Measurements from ENCODE around the gene GTF2A1. TPM values are rescaled to one million over a fixed set of nuclear protein-coding genes. Genes with fewer than 3 reads are reported as not detected.

The GTF2A1 gene
- total RNA-seq, 1 donor from 2014 or later = 26.1 TPM

DNA sequence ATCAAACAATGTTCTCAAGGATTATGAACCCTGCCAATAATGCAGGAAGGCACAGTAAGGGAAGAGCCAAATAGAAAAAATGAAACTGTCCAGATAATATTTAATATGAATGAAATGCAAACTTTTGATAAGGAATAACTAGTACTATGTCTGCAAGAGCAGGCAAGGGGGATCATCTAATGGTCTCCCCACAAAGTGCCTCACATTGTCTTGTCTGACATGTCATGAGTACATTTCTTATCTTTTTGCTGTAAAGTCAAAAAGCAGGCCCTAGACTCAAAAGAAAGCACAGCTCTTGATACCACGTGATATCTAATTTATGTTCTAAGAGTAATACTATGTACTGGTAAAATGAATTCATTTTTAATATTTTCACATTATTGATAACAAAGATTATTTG is 43.9 kb upstream of the GTF2A1 start:
- Histone ChIP-seq H3K9me3 (no peaks in the 10 kb centered on the region), H3K36me3 (no peaks in the 10 kb centered on the region), H3K27me3 (ENCODE audit: low read depth) (no peaks in the 10 kb centered on the region), H3K4me1 (peaks cover 2% of the 10 kb centered on the region), H3K4me3 (no peak overlapping the region), H3K27ac (no peak overlapping the region)
- intact Hi-C loops (cut with DNase I) = loop anchor here (10.0 kb wide), 1 partner anchor 190 kb away; no protein-coding TSS in a partner anchor
- TF ChIP-seq, protein P1, sequence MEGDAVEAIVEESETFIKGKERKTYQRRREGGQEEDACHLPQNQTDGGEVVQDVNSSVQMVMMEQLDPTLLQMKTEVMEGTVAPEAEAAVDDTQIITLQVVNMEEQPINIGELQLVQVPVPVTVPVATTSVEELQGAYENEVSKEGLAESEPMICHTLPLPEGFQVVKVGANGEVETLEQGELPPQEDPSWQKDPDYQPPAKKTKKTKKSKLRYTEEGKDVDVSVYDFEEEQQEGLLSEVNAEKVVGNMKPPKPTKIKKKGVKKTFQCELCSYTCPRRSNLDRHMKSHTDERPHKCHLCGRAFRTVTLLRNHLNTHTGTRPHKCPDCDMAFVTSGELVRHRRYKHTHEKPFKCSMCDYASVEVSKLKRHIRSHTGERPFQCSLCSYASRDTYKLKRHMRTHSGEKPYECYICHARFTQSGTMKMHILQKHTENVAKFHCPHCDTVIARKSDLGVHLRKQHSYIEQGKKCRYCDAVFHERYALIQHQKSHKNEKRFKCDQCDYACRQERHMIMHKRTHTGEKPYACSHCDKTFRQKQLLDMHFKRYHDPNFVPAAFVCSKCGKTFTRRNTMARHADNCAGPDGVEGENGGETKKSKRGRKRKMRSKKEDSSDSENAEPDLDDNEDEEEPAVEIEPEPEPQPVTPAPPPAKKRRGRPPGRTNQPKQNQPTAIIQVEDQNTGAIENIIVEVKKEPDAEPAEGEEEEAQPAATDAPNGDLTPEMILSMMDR (IDR thresholded peaks at IDR 0.05) = no peak
- no peak for DNase-seq
- ATAC-seq = no peak

DNA sequence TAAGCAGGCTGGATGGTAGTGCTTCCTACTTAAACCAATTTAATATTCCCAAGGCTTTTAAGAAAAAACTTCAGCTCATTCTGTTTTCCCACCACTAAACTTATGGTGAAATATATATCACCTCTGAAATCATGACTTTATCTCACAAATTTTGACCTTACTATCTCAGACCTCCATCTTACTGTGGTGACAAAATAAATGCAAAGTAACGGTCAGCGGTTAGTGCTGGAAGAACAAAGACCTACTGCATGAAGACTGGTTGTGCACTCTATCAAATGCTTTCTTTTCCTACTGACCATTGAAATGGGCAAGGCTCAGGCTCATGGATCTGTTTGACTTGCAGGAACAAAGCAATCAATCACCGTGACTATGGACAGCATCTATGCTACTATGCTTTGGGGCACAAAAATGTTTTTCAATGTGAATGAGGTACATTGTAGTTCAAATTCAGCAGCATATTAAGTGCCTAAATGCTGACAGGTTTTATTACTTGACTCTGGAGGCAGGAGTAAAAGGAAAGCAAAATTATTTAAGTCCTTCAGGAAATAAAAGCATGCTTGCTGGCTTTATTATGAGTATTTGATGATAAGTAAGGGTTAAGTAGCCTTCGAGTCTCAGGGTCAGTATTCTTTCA is 43.1 kb upstream of the GTF2A1 start:
- Histone ChIP-seq H3K4me1 (no peaks in the 10 kb centered on the region), H3K9me3 (no peaks in the 10 kb centered on the region), H3K36me3 (no peaks in the 10 kb centered on the region), H3K27ac (no peak overlapping the region), H3K27me3 (ENCODE audit: low read depth) (no peaks in the 10 kb centered on the region), H3K4me3 (no peak overlapping the region)
- DNase-seq (no peak), ATAC-seq (no peak)
- TF ChIP-seq, protein P1 (IDR thresholded peaks at IDR 0.05) = no peak
- intact Hi-C loops (cut with DNase I) = loop anchor here (10.0 kb wide), 1 partner anchor 191 kb away; no protein-coding TSS in a partner anchor

DNA sequence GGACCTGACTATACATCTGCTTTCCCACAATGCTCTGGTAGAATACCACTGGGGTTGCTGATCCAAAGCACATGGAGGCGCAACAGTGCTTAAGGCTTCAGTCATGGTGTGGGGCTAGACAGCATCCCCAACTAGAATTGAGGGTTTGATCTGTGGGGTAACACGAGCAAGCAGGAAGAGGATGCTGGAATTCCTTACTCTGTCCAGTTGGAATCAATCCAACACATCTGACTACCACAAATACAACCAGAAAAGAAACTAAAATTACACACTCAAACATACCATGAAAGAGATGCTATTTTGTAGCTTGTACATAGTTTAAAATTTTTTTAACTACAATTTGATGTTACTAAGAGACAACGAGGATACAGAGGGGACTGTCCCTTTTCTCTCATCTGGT is 40.4 kb upstream of the GTF2A1 start:
- Histone ChIP-seq H3K27ac (no peak overlapping the region), H3K27me3 (ENCODE audit: low read depth) (no peaks in the 10 kb centered on the region), H3K9me3 (no peaks in the 10 kb centered on the region), H3K4me1 (no peaks in the 10 kb centered on the region), H3K36me3 (no peaks in the 10 kb centered on the region), H3K4me3 (no peak overlapping the region)
- no peak for DNase-seq
- intact Hi-C loops (cut with DNase I) = loop anchor here (10.0 kb wide), 1 partner anchor 194 kb away; no protein-coding TSS in a partner anchor
- ATAC-seq = no peak
- TF ChIP-seq, protein P1 (IDR thresholded peaks at IDR 0.05) = no peak

DNA sequence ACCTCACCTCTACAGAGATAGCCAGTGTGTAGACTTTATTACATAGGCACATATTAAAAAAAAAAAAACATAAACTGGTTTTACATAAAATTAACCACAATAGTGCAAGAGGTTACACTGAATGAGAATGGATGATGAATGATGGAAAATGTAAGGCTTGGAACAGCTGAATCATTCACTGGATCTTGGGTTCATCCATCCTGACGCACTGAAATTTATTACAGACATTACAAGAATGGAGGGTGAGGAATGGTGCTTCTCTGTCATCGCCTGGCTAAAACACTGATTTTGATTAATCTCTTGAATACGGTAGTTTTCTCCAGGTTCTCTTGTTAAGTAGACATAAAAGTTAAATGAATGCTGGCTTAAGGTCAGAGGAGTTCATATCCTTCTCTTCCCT is 40.0 kb upstream of the GTF2A1 start:
- H3K4me1 ChIP-seq = no peaks in the 10 kb centered on the region
- no peaks in the 10 kb centered on the region for H3K9me3 ChIP-seq
- no peaks in the 10 kb centered on the region for H3K27me3 ChIP-seq (ENCODE audit: low read depth)
- no peak overlapping the region for H3K27ac ChIP-seq
- intact Hi-C loops (cut with DNase I) = loop anchor here (10.0 kb wide), 1 partner anchor 194 kb away; no protein-coding TSS in a partner anchor
- DNase-seq (no peak), ATAC-seq (no peak)
- H3K36me3 ChIP-seq = no peaks in the 10 kb centered on the region
- no peak overlapping the region for H3K4me3 ChIP-seq
- TF ChIP-seq, protein P1 (IDR thresholded peaks at IDR 0.05) = no peak

DNA sequence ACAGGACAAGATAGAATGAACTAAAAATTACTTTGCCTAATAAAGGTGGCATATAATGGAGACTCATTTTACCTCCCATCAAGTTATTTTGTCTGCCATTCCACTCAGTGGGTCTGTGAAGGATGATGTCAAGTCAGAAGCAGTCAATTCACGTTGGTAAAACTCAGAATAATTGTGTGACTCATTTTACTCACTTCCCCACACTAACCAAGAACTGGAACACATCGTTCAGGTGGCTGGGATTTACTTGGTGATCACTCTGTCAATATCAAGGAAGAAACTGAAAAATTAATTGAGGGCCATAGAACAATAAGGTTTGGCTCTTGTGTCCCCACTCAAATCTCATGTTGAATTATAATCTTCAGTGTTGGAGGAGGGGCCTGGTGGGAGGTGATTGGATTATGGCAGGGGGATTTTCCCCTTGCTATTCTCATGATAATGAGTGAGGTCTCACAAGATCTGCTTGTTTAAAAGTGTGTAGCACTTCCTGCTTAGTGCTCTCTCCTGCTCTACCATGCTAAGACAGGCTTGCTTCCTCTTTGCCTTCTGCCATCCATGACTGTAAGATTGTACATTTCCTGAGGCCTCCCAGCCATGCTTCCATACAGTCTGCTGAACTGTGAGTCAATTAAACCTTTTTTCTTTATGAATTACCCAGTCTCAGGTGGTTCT is 35.7 kb upstream of the GTF2A1 start:
- DNase-seq (no peak), ATAC-seq (no peak)
- no peaks in the 10 kb centered on the region for H3K36me3 ChIP-seq
- no peaks in the 10 kb centered on the region for H3K4me1 ChIP-seq
- TF ChIP-seq, protein P1 (IDR thresholded peaks at IDR 0.05) = no peak
- intact Hi-C loops (cut with DNase I) = no loop called here
- no peak overlapping the region for H3K4me3 ChIP-seq
- H3K9me3 ChIP-seq = no peaks in the 10 kb centered on the region
- no peaks in the 10 kb centered on the region for H3K27me3 ChIP-seq (ENCODE audit: low read depth)
- no peak overlapping the region for H3K27ac ChIP-seq

Data from lower lobe of right lung (tissue), 2 donors.